ENCODE results near the gene PML.

PML gene

GRCh38 chr15:74036271-74037170 is 42.0 kb downstream of the PML start:
- TF ChIP-seq RAD21 (IDR thresholded peaks at IDR 0.05; ENCODE audit: low read depth) (peak; percentile 61), REST (IDR thresholded peaks at IDR 0.05; ENCODE audit: low read depth) (no peak), YY1 (IDR thresholded peaks at IDR 0.05; ENCODE audit: low read depth) (no peak)

GRCh38 chr15:74037171-74038117 is 42.9 kb downstream of the PML start:
- TF ChIP-seq FOXM1 (IDR thresholded peaks at IDR 0.05; ENCODE audit: borderline replicate concordance, low read depth) (no peak), RAD21 (IDR thresholded peaks at IDR 0.05; ENCODE audit: low read depth) (no peak), ZBTB7A (IDR thresholded peaks at IDR 0.05; ENCODE audit: low read depth) (no peak), TAF1 (IDR thresholded peaks at IDR 0.05; ENCODE audit: low read depth) (no peak), EP300 (IDR thresholded peaks at IDR 0.05; ENCODE audit: borderline replicate concordance) (no peak), REST (IDR thresholded peaks at IDR 0.05; ENCODE audit: low read depth) (no peak), EGR1 (IDR thresholded peaks at IDR 0.05) (no peak), TEAD4 (IDR thresholded peaks at IDR 0.05) (no peak), NFIC (IDR thresholded peaks at IDR 0.05) (no peak), YY1 (IDR thresholded peaks at IDR 0.05; ENCODE audit: low read depth) (no peak), TCF12 (IDR thresholded peaks at IDR 0.05; ENCODE audit: low read depth) (no peak), CEBPB (IDR thresholded peaks at IDR 0.05) (no peak), CREB1 (IDR thresholded peaks at IDR 0.05; ENCODE audit: low read depth) (no peak), MAX (IDR thresholded peaks at IDR 0.05) (no peak), USF1 (IDR thresholded peaks at IDR 0.05) (no peak)

- TF ChIP-seq ZBTB7A (IDR thresholded peaks at IDR 0.05; ENCODE audit: low read depth) (no peak), NFIC (IDR thresholded peaks at IDR 0.05) (no peak), MAX (IDR thresholded peaks at IDR 0.05) (no peak), TCF12 (IDR thresholded peaks at IDR 0.05; ENCODE audit: low read depth) (no peak), EP300 (IDR thresholded peaks at IDR 0.05; ENCODE audit: borderline replicate concordance) (no peak), REST (IDR thresholded peaks at IDR 0.05; ENCODE audit: low read depth) (no peak), TEAD4 (IDR thresholded peaks at IDR 0.05) (no peak), CREB1 (IDR thresholded peaks at IDR 0.05; ENCODE audit: low read depth) (no peak), RAD21 (IDR thresholded peaks at IDR 0.05; ENCODE audit: low read depth) (no peak), CEBPB (IDR thresholded peaks at IDR 0.05) (no peak)
These were observed 44.5 kb downstream of the PML start for GRCh38 chr15:74038707-74039655.
